DLD1 (cell line): ENCODE data around the gene CA7.
"Not testable (repeated sequence)": the region's sequence is repeated elsewhere in the genome, so short reads cannot be mapped to it uniquely, and the experiment has no call there.

Experiments used
- in situ Hi-C: cut with HindIII; loops from 2 replicates; pipeline ENCODE4 v1.10.0; 2017; ENCODE audit warnings: low sequenced_read_pairs

Gene CA7

DNA sequence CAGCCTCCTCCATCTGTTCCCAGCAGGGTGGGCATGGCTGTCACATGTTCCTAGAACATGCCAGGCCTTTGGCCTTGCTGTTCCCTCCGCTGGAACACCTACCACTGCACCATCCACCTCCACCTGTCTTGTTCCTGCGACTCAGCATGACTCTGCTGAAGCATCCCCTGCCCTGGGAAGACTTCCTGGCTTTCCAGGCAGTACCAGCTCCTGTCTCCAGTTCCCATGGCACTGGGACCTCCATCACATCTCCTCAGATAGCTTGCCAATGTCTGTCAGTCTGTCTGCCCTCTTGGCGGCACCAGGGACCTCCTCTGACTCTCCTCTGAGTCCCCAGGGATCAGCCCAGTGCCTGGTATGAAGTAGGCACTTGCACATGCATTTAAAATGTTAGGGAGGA, 51.8 kb downstream of the CA7 start:
- in situ Hi-C loops = no loop called here

DNA sequence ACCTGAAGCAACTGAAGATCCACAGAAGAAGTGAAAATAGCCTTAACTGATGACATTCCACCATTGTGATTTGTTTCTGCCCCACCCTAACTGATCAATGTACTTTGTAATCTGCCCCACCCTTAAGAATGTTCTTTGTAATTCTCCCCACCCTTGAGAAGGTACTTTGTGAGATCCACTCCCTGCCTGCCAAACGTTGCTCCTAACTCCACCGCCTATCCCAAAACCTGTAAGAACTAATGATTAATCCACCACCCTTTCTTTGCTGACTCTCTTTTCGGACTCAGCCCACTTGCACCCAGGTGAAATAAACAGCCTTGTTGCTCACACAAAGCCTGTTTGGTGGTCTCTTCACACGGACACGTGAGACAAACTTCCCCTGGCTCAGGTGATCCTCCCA, 52.5 kb downstream of the CA7 start:
- in situ Hi-C loops = not testable (repeated sequence)

DNA sequence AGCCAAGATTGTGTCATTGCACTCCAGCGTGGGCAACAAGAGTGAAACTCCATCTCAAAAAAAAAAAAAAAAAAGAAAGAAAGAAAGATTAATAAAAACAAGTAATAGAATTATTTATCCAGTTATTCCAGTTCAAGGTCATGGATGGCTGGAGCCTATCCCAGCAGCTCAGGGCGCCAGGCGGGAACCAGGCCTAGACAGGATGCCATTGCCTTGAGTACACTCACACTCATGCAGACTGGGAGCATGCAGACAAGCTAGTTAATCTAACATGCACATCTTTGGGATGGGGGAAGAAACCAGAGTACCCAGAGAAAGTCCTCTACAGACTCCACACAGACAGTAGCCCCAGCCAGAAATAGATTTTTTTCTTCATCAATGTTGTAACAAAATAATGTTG, 54.0 kb downstream of the CA7 start:
- in situ Hi-C loops = no loop called here

DNA sequence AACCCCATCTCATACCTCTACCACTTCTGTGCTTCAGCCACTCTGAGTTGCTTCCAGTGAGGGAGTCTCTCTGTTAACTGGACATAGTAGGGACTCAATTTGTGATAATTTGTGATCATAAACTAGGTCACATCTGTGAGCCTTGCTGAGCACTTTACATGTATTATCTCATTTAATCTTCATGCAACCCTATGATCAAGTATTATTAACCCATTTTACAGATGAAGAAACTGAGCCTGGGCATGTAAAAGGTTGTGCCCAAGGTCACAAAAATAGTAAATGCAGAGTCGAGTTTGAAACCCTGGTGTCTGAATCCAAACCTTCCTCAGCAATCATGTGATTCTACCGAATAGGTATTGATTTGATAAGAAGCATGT, 54.7 kb downstream of the CA7 start:
- in situ Hi-C loops = no loop called here

DNA sequence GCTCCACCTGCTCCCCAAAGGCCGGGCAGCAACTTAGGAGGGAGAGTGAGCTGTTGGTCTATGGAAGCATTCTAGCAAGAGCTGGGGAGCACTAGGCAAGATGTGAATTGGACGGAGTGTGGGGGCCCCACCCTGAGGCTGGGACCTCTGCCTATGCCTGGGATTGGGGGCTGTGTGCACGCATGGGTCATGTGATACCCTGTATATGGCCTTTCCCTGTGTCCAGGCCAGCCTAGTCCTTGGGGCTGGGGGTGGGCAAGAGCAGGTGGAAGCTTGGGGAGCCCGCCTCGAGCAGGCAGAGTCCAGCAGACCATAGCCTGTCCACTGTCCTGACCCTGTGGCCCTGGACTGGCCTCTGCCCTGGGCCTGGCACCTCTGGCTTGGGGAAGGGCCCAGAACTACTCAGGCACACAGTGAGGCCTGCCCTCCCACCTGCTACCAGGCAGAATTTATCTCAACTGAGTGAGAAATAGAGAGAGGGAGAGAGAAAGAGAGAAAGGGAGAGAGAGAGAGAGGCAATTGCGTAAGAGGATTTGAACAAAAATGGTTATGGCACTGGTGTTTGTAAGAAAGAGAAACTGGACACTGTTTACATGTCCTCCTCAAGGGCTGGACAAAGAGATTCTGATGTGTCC, 55.2 kb downstream of the CA7 start:
- in situ Hi-C loops = no loop called here

DNA sequence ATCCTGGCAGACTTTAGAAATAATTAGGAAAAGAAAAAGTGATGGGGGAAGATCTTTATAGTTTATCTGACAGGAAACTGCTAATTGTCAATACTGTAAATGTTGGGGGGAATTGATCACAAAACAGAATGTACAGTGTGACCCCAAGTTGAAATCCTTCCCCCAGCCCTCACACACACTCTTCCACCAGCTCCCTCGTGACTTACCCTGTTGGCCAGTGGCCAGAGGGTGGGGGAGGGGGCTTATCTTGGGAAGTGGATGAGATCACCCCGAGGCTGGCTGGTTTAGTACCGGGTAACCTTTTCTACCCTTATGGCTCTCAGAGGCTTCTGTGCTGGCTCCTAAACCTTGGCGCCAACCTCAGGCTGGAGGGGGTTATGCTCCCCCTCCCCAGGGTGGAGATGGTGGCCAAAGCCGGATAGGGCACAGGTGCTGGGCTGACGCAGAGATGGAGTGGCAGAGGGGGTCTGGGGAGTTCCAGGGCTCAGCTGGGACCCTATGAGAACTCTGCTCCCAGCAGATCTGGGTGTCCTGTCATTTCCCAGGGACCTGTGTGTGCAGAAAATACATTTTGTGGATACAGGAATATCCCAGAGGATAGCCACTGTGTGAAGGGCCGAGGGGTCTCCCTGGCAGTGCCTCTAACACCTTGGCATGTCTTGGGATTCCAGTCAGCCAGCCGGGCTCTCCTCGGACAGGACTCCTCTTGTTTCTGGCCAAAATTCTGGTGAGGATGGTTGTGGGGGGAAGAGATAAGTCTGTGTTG, 55.9 kb downstream of the CA7 start:
- in situ Hi-C loops = no loop called here

DNA sequence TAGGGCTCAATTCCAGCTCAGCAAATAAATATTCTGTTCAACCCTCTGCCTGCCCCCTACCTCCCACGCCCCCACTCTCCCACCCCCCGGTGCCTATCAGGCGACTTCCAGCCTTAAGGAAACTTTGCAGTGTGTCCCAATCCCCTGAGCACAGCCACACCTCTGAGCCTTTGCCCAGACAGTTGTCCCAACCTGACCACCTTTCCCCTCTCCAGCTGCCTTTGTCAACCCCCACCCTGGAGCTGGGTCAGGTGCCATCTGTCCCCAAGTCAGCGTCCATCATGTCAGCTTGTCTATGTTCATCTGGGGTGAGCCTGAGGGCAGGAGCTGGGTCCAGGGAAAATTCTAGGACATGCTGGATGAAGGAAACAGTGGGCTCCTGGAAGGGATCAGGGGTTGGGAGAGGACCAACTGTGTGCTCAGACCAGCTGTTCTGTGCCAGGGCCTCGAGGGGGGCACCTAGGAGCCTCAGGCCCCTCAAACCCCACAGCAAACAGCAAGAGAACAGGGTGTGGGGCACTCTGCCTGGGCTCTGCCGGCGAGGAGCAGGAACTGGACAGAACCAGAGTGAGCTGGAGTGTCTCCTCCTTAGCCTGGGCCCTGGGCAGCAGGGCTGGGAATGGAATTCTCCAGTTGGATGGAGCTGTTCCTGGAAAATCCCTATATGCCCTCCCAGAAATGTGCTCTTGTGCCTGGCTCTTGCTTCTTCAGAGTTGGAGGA, 56.7 kb downstream of the CA7 start:
- in situ Hi-C loops = no loop called here

DNA sequence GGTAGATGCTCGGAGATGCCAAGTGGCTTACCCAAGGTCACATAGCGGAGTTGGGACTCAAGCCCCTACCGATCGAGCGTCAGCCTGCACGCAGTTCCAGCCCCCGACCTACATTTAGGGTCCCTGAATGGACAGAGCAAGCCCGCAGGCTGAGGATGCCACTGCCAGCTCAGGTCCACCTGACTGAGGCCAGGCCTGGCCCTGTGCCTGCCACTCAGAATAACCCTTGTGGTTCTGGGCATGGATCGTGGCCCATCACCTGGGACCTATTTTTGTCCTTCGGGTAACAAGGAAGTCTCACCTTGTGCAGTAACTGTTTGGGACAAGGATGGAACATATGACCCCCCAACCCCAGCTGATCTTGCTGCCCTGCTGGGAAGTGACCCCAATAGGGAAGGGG, 57.4 kb downstream of the CA7 start:
- in situ Hi-C loops = no loop called here

DNA sequence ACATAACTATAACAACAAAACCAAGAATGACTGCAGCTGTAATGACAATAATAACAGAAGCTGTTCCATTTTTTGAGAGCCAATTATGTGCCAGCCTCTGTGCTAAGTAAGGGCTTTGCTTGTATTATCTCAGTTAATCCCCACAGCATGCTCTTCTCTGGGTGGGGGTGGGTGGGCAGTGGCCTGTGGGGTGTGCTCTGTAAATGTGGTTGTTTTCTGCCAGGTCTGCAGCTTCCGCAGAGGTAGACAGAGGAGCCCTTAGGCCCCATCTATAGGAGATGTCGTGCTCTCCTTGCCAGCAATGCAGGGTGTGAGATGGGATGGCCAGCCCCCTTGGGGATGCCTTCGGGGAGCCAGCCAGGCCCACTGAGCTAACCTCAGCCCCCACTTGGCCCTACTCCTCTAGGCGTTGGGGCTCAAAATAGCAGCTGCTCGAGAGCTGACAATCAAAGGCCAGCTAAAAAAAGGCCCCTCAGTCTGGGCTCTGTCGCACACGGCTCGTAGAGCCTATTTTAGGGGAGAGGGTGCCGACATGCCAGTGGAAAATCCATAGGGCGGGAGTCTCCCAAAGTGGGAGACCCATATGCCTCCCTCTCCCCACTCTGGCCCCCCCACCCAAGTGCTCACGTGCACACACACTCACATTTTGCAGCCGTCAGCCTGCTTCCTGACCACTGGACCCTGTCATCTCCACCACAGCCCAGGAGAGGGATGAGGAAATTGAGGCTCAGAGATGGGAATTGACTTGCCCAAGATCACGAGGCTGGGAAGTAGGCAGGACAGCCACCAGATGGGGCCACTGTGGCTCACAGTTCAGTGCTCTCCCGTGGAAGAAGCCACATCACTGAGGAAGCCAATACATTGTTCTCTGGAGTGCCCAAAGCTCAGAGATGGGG, 58.7 kb downstream of the CA7 start:
- in situ Hi-C loops = no loop called here
